Endothelial cell of umbilical vein (primary cell): ENCODE results near the gene PLG. TPM values are rescaled to one million over a fixed set of nuclear protein-coding genes. Genes with fewer than 3 reads are reported as not detected.

Source experiments
- BruUV-seq: library from RNA; stranded (reverse); fragments of 400-500 nt; replicated peaks from 2 replicates; lab custom pipeline; 2021; lab: Mats Ljungman, UMichigan
- CTCF ChIA-PET: fragments of 300-600, 350-600 bp; sonication (Branson Sonifier 250); formaldehyde crosslinking; loops from one replicate; lab custom pipeline; 2021; ENCODE audit warnings: antibody characterized with exemption, inconsistent platforms; lab: Charles Lee
- POLR2A ChIA-PET: fragments of 300-600, 350-600 bp; sonication (Branson Sonifier 250); formaldehyde crosslinking; loops from one replicate; lab custom pipeline; 2021; ENCODE audit warnings: antibody characterized with exemption, inconsistent platforms; lab: Charles Lee
- DNase-seq: peaks from one replicate; pipeline ENCODE4 v3.0.0-alpha.2; 2011; ENCODE audit warnings: low read depth, low spot score
- FAIRE-seq: peaks from 2 replicates; lab custom pipeline; 2011; peaks lifted over from hg19 to GRCh38; lab: Jason Lieb, UNC
- H2AFZ ChIP-seq: 2 replicates; pipeline ENCODE4 v1.6.0; 2012; ENCODE audit warnings: low read depth, low read length, control low read depth, inconsistent platforms
- H3K27ac ChIP-seq: 2 replicates; pipeline ENCODE4 v1.5.1; 2011; ENCODE audit warnings: low read depth, mild to moderate bottlenecking, control low read depth, low read length, moderate library complexity; ENCODE audit not compliant: insufficient read depth
- H3K27me3 ChIP-seq, 2 experiments: 2 replicates each; pipeline versions ENCODE4 v1.6.0 to v1.6.1; 2011; ENCODE audit warnings: low read length in 2 of 2, mixed read lengths in 1 of 2; ENCODE audit not compliant: control insufficient read depth in 2 of 2, insufficient read depth in 2 of 2
- H3K36me3 ChIP-seq, 2 experiments: 2 replicates in 1 of 2; 3 replicates in 1 of 2; pipeline ENCODE4 v1.5.1; 2011; ENCODE audit warnings: low read length in 2 of 2, mild to moderate bottlenecking in 1 of 2, moderate library complexity in 1 of 2; ENCODE audit not compliant: control insufficient read depth in 2 of 2, insufficient read depth in 2 of 2; ENCODE audit errors: extremely low read depth in 1 of 2
- H3K4me1 ChIP-seq: 3 replicates; pipeline ENCODE4 v1.5.1; 2011; ENCODE audit warnings: mild to moderate bottlenecking, low read length; ENCODE audit not compliant: control insufficient read depth, insufficient read depth; ENCODE audit errors: extremely low read depth
- H3K4me2 ChIP-seq: 2 replicates; pipeline ENCODE4 v1.6.1; 2011; ENCODE audit warnings: low read length, control low read depth, mixed read lengths; ENCODE audit not compliant: insufficient read depth
- H3K4me3 ChIP-seq, 3 experiments: fragments of 200-600 bp in 1 of 3; sonication (generic), shearing (Covaris generic) in 1 of 3; replicated peaks in 1 of 3; 2 replicates each; pipeline ENCODE4 v1.5.1; 2011 to 2016; ENCODE audit warnings: control low read depth in 3 of 3, low read length in 3 of 3, mild to moderate bottlenecking in 2 of 3, inconsistent platforms in 1 of 3, low read depth in 1 of 3, moderate library complexity in 1 of 3; ENCODE audit not compliant: insufficient read depth in 1 of 3
- H3K79me2 ChIP-seq: 2 replicates; pipeline ENCODE4 v1.6.0; 2012; ENCODE audit warnings: low read length, inconsistent platforms; ENCODE audit not compliant: control insufficient read depth, insufficient read depth
- H3K9ac ChIP-seq: replicated peaks from 2 replicates; pipeline ENCODE3; 2011; ENCODE audit warnings: low read length, control low read depth; ENCODE audit not compliant: insufficient read depth; ENCODE audit errors: extremely low read depth
- H3K9me1 ChIP-seq: replicated peaks from 3 replicates; pipeline ENCODE4 v1.6.0; 2011; ENCODE audit warnings: mild to moderate bottlenecking, low read length; ENCODE audit not compliant: control insufficient read depth, insufficient read depth; ENCODE audit errors: extremely low read depth
- H3K9me3 ChIP-seq: replicated peaks from 2 replicates; pipeline ENCODE4 v1.5.1; 2012; ENCODE audit warnings: low read length, inconsistent platforms; ENCODE audit not compliant: control insufficient read depth, insufficient read depth
- H4K20me1 ChIP-seq: replicated peaks from 2 replicates; pipeline ENCODE3; 2011; ENCODE audit warnings: mild to moderate bottlenecking, low read length; ENCODE audit not compliant: control insufficient read depth, insufficient read depth; ENCODE audit errors: extremely low read depth
- EZH2 ChIP-seq: IDR thresholded peaks from 2 replicates; pipeline ENCODE4 v1.6.1; 2012; ENCODE audit warnings: borderline replicate concordance, low read depth, mild to moderate bottlenecking, moderate library complexity, low read length, inconsistent platforms; ENCODE audit not compliant: severe bottlenecking
- FOS ChIP-seq: IDR thresholded peaks from 2 replicates; pipeline ENCODE4 v1.6.1; 2011; ENCODE audit warnings: mild to moderate bottlenecking, low read length, moderate library complexity, borderline replicate concordance; ENCODE audit not compliant: insufficient read depth
- GATA2 ChIP-seq: IDR thresholded peaks from 2 replicates; pipeline ENCODE4 v1.7.0; 2011; ENCODE audit warnings: low read depth, mild to moderate bottlenecking, moderate library complexity, mixed read lengths, low read length; ENCODE audit not compliant: insufficient read length, insufficient read depth
- JUN ChIP-seq: IDR thresholded peaks from 2 replicates; pipeline ENCODE4 v1.6.1; 2011; ENCODE audit warnings: borderline replicate concordance, low read depth; ENCODE audit not compliant: insufficient read length, insufficient read depth
- MYC ChIP-seq: IDR thresholded peaks from one replicate; pipeline ENCODE4 v1.6.1; 2011; ENCODE audit warnings: mild to moderate bottlenecking, low read depth, low read length
- POLR2A ChIP-seq: IDR thresholded peaks from 2 replicates; pipeline ENCODE4 v1.6.1; 2012; ENCODE audit warnings: low read depth, mild to moderate bottlenecking, control low read depth, low read length
- POLR2AphosphoS5 ChIP-seq: IDR thresholded peaks from 2 replicates; pipeline ENCODE4 v1.6.1; 2012; ENCODE audit warnings: low read depth, mild to moderate bottlenecking, control low read depth, low read length, moderate library complexity; ENCODE audit not compliant: insufficient read depth
- dilution Hi-C: fragments of 300-500 bp; cut with MboI; formaldehyde crosslinking; loops from one replicate; pipeline ENCODE4 v1.15.0; 2019; ENCODE audit warnings: low sequenced_read_pairs; ENCODE audit not compliant: extremely low pct_ligation_motif_present
- intact Hi-C: fragments of 100-400 bp; cut with micrococcal nuclease; formaldehyde crosslinking; loops from one replicate; pipeline ENCODE4 v1.10.0; 2022
- polyA plus RNA-seq, 4 experiments: library from polyadenylated mRNA; depleted of rRNA in 3 of 4; stranded (reverse) in 3 of 4; unstranded in 1 of 4; fragments of >200 nt; gene quantifications; 2 replicates each; pipeline versions ENCODE4 v1.2.1 to v1.2.3, GENCODE V29; 2011 to 2012; ENCODE audit warnings: missing spikeins in 1 of 4
- total RNA-seq: library from RNA; stranded (reverse); gene quantifications from 2 replicates; pipeline ENCODE4 v1.2.3, GENCODE V29; 2021
- TF ChIP-seq, protein P1 (sequence below), 2 donors: IDR thresholded peaks; 1 replicate in 1 of 2; 2 replicates in 1 of 2; pipeline ENCODE4 v1.5.1; 2011; ENCODE audit warnings: low read length in 2 of 2, mild to moderate bottlenecking in 2 of 2, moderate library complexity in 2 of 2, control low read depth in 1 of 2, inconsistent platforms in 1 of 2, low read depth in 1 of 2; ENCODE audit not compliant: insufficient read depth in 1 of 2; ENCODE audit errors: extremely low read depth in 1 of 2
- TF ChIP-seq, protein P2 (sequence below): IDR thresholded peaks from 2 replicates; pipeline ENCODE4 v1.6.1; 2011; ENCODE audit not compliant: insufficient read depth, insufficient read length

The PLG gene
- total and polyA plus RNA-seq, 2 donors (not counting 3 experiments of a cell fraction or from before 2014, with no cell fraction given): not detected

- no peaks in the 10 kb centered on the region for H3K79me2 ChIP-seq
- CTCF ChIA-PET: no interaction called here
- no peaks in the 10 kb centered on the region for H3K36me3 ChIP-seq
- dilution Hi-C loops: no loop called here
- H3K27me3 ChIP-seq: no peaks in the 10 kb centered on the region
- H3K27ac ChIP-seq: no peak overlapping the region
- intact Hi-C loops: no loop called here
- H3K4me3 ChIP-seq: no peak overlapping the region
- no peaks in the 10 kb centered on the region for H3K9me1 ChIP-seq
- DNase-seq (no peak), FAIRE-seq (no peak)
- H4K20me1 ChIP-seq: no peaks in the 10 kb centered on the region
- H3K9me3 ChIP-seq: peaks cover 2% of the 10 kb centered on the region
- TF ChIP-seq GATA2: no peak
- TF ChIP-seq EZH2: no peak
- TF ChIP-seq, protein P1, sequence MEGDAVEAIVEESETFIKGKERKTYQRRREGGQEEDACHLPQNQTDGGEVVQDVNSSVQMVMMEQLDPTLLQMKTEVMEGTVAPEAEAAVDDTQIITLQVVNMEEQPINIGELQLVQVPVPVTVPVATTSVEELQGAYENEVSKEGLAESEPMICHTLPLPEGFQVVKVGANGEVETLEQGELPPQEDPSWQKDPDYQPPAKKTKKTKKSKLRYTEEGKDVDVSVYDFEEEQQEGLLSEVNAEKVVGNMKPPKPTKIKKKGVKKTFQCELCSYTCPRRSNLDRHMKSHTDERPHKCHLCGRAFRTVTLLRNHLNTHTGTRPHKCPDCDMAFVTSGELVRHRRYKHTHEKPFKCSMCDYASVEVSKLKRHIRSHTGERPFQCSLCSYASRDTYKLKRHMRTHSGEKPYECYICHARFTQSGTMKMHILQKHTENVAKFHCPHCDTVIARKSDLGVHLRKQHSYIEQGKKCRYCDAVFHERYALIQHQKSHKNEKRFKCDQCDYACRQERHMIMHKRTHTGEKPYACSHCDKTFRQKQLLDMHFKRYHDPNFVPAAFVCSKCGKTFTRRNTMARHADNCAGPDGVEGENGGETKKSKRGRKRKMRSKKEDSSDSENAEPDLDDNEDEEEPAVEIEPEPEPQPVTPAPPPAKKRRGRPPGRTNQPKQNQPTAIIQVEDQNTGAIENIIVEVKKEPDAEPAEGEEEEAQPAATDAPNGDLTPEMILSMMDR (IDR thresholded peaks at IDR 0.05; ENCODE audit: extremely low read depth in 1 of 2, insufficient read depth in 1 of 2, low read depth in 1 of 2, low read length in 2 of 2): no peak
- TF ChIP-seq, protein P2, sequence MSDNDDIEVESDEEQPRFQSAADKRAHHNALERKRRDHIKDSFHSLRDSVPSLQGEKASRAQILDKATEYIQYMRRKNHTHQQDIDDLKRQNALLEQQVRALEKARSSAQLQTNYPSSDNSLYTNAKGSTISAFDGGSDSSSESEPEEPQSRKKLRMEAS: no peak
- no peak for TF ChIP-seq JUN
- TF ChIP-seq MYC: no peak
- TF ChIP-seq FOS: no peak
- no peak for TF ChIP-seq POLR2AphosphoS5
- no peak for TF ChIP-seq POLR2A
- H3K9ac ChIP-seq: no peak overlapping the region
- H2AFZ ChIP-seq: no peak overlapping the region
- POLR2A ChIA-PET: no interaction called here
- no TSS peak for BruUV-seq
- no peaks in the 10 kb centered on the region for H3K4me1 ChIP-seq
- H3K4me2 ChIP-seq: no peak overlapping the region
Observed at GRCh38 chr6:160661216-160661615, 40.8 kb upstream of the PLG start.
